HG03520 (cell line): Measurements from ENCODE around the gene NCK2.

Experiments used
- ATAC-seq: cut with Tn5 transposase; IDR thresholded peaks from one replicate; pipeline ENCODE4 v1.9.1; 2021; ENCODE audit warnings: mild to moderate bottlenecking, moderate library complexity; ENCODE audit not compliant: unreplicated experiment

The NCK2 gene

DNA sequence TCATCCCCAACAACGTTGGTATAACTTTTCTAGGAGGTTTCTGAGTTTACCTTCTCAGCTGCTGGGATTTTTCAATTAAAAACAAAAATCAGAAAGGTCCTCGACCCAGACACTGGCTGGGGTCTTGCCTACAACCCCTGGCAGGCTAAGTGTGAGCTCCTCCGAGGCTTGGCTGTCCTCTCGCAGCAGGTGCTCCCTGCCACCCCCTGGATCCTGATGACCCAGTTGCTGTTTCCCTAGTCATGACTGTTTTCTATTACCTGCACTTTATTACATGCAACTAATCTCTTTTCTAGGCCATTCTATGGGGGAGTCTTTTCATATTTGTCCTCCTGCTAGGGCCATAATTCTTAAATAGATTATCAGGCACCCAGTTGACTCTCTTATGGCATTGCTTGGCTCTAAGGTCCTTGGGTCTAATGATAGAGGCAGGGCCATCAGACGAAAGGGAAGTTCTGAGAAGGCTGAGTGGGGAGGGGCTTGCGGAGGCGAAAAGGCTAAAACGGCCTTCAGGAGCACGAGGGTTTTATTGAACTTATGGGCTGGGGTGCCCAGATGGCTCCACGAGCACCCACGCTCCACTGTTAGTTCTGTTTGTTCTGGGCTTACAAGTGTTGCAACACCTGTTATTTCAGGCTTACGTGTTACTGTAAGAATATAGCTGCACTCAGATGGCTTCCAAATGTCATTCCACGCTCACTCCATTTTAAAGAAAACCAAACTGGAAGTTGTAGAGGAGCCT lies 166.0 kb downstream of the NCK2 start:
- no peak for ATAC-seq

DNA sequence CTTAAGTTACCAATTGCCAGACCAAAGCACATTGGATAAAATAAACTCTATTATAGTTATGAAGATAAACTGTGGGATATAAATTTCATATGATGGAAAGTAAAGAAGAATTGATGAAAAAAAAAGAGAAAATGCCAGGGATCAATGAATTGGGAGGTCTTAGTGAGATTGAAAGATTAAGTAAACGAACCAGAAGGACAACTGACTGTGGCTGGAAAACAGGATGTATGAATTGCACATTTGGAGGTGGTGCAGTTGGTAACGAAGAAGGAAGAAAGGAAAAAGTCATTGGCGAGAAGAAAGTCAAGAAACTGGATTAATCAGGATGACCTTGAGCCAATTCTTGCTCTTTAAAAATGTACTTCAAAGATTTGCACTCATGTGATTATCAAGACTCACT lies 166.7 kb downstream of the NCK2 start:
- no peak for ATAC-seq

DNA sequence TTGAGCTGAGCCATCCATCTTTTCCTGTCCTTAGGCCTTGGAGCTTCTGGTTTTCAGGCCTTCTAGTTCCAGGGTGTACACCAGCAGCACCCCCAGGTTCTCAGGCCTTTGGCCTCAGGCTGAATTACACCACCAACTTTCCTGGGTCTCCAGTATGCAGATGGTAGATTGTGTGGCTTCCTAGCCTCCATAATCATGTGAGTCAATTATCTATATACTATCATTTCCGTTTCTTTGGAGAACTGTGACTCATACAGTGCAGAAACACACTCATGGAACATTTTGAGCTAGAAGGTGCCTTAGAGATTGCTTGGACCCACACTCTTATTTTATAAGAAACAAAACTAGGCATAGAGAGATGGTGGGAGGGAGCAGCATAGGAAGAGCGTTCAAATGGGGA lies 167.4 kb downstream of the NCK2 start:
- ATAC-seq = no peak

DNA sequence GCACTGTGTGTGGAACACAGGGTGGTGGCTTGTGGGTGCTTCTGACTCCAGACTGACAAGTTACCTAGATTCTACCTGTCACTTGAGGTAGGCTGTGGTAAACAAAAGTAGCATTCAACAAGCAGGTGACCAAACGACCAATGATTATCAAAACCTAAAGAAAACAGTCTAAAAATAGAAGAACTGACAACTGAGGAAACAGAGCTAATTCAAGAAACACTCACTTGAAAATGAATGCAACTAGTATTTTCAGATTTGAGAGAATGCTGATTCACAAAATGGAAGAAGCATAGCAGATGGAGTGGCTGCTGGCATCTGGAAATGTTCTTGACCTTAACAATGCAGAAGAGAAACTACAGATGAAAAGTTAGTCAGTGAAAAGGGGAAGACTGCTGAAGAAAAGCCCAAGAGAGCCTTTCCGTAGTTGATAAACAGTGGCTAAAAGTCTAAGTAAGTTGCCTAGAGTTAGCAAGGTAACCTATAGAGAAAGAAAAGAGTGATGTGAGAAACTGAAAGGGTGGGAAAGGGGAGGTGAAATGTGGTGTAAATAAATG lies 170.4 kb downstream of the NCK2 start:
- peak; percentile 56 for ATAC-seq

DNA sequence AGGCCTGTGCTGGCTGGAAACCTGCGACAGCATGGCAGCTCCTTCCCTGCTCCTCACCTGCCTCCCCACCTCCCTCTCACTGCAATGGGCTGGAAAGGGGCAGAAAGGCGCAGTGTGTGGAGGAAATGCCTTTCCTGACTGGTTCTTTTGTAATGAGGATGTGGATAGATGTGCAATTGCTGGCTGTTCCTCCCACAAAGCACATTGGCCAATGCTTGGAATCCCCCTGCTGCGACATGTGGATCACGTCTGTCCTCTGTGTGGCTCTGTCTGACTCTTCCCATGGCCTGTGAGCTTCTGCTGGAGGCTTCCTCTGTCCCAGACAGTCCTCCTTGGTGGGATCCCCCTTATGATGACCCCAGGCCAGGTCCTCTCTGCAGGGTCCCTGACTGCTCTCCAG lies 172.5 kb downstream of the NCK2 start:
- ATAC-seq = no peak

DNA sequence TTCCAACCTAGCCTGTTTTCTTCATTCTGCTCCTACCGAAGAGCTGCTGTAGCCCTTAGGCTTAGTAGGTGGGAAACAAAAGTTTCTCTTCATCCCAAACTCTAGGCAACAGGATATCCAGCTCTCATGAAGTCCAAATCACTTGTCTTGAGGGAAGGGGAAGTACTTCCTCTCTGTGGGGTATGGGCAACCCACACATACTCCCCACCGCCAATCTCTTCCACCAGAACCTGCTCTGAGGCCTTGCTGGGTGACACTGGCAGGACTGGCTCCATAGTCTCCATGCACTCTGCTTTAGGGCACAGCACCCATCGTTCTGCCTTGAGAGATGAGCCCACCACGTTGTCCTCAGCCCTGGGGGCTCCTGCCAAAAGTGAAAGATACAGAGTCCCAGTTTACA lies 173.0 kb downstream of the NCK2 start:
- no peak for ATAC-seq

DNA sequence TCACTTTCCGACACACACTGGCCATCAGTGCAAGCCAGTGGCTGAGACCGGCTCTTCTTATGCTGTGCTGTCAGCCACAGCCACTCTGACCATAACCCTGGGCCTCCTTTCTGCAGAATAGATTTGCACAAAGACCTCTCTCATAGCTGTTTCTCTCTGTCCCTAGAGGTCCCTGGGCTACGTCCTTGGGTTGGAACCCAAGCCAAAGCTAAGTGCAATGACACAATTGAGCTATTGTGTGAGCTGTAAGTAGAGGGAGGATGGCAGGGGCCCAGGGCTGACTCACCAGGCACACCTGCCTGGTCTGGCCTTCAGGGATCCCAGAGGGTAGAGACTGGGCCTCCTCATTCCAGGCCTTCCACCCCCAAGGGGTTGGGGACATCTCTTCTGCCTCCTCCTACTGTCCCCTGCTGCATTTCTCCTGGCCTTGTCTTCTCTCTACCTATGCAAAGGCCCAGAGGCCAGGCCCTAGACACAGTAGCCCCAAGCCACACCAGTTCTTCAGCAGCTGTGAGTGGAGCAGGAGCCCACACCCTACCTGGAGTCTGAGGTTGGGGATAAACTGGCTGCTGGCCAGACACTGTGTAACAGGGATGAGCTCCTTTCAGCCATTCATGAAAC lies 174.6 kb downstream of the NCK2 start:
- ATAC-seq = no peak

DNA sequence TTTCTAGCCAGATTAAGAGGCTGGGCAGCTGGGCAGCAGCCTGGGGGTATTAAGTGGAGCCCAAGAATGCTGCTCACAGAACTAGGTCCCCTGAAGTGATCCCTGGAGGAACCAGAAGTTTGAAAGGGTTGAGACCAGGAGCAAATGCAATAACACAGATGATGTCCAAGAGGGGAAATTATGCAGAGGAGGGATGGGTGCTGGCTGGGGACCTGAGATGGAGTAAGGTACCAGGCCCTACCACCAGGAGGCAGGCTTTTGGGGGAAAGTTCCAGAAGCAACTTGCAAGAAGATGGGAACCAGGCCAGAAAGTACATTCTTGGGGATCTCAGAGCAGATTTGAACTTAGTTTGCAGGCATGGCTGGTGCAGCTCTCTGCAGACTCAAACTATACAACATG lies 175.1 kb downstream of the NCK2 start:
- no peak for ATAC-seq

DNA sequence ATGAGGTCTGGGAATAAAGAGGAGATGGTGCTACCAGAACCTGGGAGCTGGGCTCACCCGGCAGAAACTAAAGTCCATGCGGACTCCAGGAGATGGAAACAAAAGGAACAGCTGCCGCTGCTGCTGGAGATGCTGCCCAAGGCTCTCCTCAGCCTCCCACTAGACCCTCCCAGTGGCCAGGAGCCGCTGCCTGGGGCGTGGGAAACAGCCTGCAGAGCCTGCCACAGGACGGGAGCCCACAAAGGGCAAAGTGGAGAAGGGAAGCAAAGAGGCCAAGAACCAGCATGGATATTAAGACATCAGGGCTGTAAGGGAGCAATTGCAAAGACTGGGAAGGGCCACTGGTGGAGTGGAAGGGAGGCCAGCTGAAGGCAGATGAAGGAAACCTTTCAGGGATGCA lies 179.6 kb downstream of the NCK2 start:
- ATAC-seq = no peak

DNA sequence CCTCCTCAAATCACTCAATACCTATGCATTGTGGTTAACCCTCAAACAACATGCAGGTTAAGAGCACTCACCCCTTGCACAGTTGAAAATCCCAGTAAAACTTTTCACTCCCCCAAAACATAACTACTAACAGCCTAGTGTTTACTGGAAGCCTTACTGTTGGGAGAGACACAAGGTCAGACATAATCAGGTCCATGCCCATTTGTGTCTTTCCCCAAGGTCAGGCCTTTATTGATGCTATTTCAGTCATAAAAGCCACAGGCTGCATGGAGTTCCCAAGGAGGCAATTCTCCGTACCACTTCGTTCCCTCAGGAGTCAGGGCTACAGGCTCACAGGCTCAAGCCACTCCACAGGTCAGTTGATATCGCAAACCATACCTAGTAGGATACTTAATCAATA lies 180.2 kb downstream of the NCK2 start:
- no peak for ATAC-seq

DNA sequence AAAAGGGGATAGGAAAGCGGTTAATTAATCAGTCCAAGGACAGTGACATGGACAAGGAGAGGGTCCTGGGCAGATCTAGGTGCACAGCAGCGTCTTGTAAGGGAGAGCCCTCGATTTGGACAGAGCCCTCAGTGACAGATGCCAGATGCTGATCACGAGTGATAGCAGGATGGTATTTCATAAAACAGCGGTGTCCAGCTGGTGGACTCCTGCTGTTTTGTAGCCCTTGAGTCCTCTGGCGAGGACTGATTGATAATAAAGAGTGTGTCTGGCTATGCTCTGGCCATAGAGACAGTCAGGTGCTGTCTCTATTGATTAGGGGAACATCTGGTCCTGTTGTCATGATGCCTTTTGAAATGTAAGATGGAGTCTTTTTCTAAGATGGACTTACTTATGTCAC lies 180.7 kb downstream of the NCK2 start:
- ATAC-seq = no peak

DNA sequence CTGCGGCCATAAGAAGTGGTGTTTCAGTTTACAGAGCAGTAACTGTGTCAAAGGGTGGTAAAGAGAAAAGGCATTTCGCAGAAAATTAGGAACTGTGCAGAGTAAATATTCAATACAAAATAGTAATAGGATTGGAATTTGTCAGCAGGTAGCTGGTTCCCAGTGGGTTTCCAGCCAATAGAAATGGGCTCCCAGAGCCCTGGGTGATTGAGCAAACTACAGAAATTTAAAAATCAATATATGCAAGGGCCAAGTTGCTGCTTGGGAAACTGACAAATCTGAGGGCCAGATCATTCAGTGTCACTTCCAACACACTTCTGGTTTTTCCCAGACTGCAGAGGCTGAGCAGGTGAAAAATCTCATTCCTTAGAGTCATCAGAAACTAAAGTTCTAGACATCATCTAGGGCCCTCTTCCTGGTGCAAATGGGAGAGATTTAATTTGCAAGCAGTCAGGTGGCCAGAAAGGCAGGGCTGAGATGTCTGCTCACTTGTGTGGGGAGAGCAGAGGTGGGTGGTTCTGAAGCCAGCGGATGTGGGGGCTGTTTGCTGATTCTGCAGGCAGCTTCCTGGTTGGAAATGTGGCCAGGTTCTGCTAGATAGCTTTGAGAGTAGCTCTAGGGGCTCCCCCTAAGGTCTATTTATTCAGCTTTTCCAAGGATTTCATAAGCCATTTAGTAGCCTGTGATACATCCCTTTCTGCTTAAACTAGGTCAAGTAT lies 182.4 kb downstream of the NCK2 start:
- no peak for ATAC-seq

DNA sequence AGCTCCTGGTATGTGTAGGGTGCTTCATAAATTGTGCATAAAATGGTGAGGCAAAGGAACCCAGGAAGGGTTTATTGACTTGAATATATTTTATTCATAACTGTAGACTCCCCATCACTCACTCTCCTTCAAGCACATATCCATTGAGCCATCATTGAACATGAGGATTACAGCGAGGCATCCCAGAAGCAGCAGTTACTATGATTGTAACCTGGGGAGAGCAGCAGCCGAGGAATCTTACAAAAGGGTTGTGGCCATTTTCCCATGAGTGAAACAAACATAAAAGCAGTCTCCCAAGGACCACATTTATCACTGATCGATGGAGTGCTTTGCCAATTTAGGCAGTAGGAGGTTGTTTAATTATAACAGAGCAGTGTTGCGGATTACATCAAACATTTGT lies 183.4 kb downstream of the NCK2 start:
- no peak for ATAC-seq

DNA sequence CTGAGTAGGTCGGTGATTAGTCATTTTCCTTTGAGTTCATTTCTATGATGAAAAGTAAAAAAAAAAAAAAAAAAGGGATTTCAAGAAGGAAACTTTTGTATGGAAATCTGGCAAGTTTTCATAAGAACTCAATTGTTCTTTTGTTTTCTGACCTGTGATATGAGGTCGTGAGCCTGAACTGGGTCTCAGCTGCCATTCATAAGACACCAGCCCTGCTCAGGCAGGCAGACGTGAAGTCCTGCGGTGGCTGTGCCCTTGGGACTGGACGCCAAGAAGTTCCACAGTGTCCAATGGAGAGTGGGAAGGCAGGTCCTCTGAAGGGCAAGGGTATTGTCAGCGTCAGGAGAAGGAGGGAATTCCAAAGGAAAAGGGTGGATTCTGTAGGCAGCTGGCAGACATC lies 183.9 kb downstream of the NCK2 start:
- no peak for ATAC-seq

DNA sequence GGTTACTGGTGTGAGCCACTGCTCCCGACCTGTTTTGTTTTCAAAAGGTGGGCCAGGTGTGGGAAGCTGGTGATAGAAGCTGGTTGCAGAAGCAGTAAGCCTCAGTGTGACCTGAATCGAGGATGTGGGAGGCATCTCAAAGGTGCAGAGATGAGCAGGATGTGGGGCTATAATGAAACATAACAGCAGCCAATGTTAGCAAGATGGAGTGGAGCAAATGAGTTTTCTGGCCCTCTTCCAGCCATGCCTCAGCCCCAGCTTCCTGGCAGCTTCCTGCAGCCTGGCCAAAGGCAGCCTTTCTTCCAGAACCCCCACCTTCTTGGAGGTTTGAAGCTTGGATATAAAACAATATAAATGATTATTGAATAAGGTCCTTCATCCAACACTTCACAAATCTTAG lies 184.8 kb downstream of the NCK2 start:
- no peak for ATAC-seq

DNA sequence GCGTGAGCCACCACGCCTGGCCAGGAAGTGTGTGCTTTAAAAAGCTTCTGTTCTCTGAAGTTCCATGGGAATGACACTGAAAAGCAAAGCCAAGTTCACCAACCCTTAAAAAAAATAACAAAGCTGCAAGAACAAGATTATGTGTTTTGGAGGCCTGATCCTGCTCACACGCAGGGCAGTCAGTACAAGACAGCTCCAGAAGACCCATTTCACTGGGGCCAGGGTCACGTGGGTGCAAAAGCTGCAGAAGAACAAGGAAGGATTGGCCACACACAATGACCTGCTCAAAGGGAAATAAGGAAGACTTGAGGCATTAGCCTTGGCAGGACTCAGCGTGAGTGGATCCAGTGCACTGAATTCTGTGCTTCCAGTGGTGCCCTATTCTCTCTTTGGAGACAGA lies 187.9 kb downstream of the NCK2 start:
- no peak for ATAC-seq

DNA sequence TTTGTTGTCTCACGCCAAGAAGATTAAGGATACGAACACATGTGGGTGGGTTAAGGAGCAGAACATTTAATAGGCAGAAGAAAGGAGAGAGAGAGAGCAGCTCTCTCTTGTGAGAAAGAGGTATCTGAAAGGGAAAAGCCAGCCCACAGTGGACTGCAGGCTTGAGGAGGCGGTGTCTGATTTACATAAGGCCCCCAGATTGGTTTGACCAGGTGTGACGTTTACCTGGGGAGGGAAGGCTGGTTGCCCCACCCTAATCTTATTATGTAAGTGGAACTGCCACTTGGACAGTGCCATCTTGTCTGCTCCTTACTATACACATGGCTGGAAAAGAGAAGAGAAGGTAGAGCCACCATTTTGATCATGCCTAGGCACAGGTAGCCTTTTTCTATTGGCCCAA lies 189.2 kb downstream of the NCK2 start:
- no peak for ATAC-seq

DNA sequence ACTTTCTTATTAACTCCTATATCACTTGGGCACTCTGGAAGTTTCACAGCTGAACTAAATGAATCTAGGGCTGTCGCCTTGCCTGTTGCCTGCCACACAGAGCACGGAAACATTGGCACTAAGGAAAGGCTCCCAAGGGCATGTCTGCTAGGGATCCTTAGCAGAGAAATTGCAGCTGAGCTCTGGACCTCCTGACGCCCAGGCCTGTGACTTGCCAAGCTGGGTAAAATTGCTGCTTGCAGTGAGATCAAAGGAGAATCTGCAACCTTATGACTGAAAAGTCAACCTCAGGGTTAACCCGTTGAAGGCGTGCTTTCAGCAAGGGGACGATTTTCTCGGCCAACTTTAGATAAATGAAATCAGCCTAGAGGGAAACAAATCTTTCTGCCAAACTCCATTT lies 189.8 kb downstream of the NCK2 start:
- ATAC-seq = no peak

DNA sequence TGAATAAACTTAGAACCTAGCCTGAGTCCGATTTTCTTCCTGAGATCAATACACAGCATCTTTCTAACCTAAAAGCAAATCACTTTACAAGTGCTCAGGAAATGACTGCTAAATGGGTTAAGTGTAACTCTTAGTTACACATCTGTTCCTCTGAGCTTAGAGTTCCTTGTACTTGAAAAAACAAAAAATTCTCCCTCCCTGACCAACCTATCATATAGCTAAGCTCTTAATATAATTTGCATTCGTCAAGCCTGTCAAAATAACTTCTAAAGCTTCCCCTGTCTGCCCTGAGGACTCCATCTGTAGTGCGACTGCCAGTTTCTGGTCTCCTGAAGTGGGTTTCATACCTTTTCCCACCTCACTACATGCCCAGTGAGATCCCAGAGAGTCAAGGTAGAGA lies 190.4 kb downstream of the NCK2 start:
- ATAC-seq = no peak

DNA sequence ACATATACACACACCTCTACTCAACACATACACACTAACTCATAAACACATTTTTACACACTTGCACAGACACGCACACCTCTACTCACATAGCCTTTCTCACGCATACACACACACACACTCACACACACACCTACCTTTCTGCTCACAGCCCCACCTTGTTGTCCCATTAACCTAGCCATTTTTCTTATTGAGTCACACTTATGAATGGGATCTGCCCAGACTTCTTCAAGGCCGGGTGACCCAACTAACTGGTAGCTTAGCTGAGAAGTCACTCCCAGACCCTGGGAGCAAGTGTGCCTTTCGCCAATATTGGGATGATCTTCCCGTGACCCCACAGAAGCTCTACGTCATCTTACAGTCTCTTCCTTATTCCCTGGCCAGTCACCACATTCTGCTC lies 192.2 kb downstream of the NCK2 start:
- no peak for ATAC-seq

DNA sequence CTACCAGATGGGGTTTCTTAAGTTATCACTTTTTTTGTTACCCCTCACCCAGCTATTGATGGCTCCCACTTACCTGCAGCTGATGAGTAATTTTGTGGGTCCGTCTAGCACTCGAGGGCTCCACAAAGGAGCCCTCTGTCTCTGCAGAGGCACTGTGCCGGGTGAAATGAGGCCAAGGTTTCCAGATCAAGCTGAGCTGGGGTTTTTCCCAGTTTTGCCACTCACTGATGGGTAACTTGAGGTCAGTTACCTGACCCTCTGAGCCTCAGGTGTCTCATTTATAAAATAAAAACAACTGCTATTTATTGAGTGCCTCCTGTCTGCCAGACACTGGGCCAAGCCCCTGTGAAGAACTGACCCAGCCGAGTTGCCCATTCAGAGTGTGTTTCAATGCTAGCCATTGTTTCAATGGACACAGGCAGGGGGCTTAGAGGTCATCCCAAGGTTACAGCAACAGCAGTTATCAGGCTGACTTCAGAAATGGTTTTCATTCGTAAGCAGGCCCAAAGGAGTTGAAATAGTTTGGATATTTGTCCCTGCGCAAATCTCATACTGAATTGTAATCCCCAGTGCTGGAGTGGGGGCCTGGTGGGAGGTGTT lies 192.9 kb downstream of the NCK2 start:
- no peak for ATAC-seq
